ENCODE measurements around the gene TRIP12.

DNA sequence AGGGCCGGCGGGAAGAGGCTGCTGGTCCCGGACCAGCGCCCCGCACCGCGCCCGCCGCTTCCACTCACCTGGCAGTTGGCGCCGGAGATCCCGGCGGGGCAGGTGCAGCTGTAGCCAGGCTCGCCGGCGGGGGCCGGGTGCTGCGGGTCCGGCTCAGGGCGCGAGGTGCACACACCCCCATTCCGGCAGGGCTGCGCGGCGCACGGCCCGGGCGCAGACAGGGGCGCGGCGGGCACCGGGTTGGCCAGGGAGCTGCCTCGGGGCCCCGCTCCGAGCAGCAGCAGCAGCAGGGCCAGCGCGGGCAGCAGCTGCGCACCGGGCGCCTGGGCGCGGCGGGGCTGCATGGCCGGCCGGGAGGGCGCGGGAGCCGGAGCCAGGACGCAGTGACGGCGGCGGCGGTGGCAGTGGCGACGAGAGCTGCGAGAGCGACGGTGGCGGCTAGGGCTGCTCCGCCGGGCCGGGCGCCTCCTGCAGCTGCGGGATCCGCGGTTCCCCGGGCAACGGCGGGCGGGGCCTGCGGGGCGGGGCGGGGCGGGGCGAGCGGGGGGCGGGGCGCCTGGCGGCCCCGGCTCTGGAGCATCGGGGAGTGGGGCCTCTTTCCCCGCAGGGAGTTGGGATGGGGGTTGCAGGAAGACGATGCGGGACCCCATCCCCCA lies 207.6 kb downstream of the TRIP12 start, which contains the start of gene DNER:
- TF ChIP-seq CTCF (IDR thresholded peaks at IDR 0.05; ENCODE audit: insufficient read depth, low read length): no peak
- TF ChIP-seq, protein P1, sequence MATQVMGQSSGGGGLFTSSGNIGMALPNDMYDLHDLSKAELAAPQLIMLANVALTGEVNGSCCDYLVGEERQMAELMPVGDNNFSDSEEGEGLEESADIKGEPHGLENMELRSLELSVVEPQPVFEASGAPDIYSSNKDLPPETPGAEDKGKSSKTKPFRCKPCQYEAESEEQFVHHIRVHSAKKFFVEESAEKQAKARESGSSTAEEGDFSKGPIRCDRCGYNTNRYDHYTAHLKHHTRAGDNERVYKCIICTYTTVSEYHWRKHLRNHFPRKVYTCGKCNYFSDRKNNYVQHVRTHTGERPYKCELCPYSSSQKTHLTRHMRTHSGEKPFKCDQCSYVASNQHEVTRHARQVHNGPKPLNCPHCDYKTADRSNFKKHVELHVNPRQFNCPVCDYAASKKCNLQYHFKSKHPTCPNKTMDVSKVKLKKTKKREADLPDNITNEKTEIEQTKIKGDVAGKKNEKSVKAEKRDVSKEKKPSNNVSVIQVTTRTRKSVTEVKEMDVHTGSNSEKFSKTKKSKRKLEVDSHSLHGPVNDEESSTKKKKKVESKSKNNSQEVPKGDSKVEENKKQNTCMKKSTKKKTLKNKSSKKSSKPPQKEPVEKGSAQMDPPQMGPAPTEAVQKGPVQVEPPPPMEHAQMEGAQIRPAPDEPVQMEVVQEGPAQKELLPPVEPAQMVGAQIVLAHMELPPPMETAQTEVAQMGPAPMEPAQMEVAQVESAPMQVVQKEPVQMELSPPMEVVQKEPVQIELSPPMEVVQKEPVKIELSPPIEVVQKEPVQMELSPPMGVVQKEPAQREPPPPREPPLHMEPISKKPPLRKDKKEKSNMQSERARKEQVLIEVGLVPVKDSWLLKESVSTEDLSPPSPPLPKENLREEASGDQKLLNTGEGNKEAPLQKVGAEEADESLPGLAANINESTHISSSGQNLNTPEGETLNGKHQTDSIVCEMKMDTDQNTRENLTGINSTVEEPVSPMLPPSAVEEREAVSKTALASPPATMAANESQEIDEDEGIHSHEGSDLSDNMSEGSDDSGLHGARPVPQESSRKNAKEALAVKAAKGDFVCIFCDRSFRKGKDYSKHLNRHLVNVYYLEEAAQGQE (IDR thresholded peaks at IDR 0.05; ENCODE audit: insufficient replicate concordance, low read depth): no peak
